ENCODE results near the gene WDFY3. TPM values are rescaled to one million over a fixed set of nuclear protein-coding genes. Genes with fewer than 3 reads are reported as not detected.

WDFY3 gene
- total and polyA plus RNA-seq, 2 of the 4 experiments (the other 2 are of a cell fraction), result 12.5 to 58.1 TPM

GRCh38 chr4:84940960-84941359 is 25.5 kb downstream of the WDFY3 start:
- in situ Hi-C loops (cut with MboI; ENCODE audit: low sequenced_read_pairs), result no loop called here
- no peak overlapping the region for H4K5ac ChIP-seq (ENCODE audit: low read depth, low read length)
- no peak overlapping the region for H2AK5ac ChIP-seq (ENCODE audit: low read depth, low read length)
- H3K27ac ChIP-seq (ENCODE audit: insufficient read depth, low read length), result no peak overlapping the region
- dilution Hi-C loops (cut with HindIII; ENCODE audit: low sequenced_read_pairs, unreplicated experiment), result no loop called here
- H2BK5ac ChIP-seq (ENCODE audit: low read depth, low read length, poor library complexity, severe bottlenecking), result no peak overlapping the region
- H3K27me3 ChIP-seq (ENCODE audit: control insufficient read depth, insufficient read depth, low read length), result no peaks in the 10 kb centered on the region
- no peaks in the 10 kb centered on the region; the same call in none of the 2 replicates for H3K9me3 ChIP-seq (ENCODE audit: control insufficient read depth, insufficient read depth, low read length)
- no peak overlapping the region for H3K4me3 ChIP-seq (ENCODE audit: insufficient read depth, low read depth, low read length)
- H3K56ac ChIP-seq (ENCODE audit: extremely low read depth, insufficient read depth, low read length), result no peak overlapping the region
- intact Hi-C loops (cut with micrococcal nuclease), result no loop called here
- ChIA-PET CTCF (no interaction called here), POLR2A (ENCODE audit: unreplicated experiment) (no interaction called here)
- H3K4me1 ChIP-seq (ENCODE audit: control insufficient read depth, insufficient read depth, low read length), result peaks cover 3% of the 10 kb centered on the region
- no peak overlapping the region for H3K14ac ChIP-seq (replicated peaks; ENCODE audit: low read depth, low read length)
- H2BK120ac ChIP-seq (ENCODE audit: low read depth, low read length), result no peak overlapping the region
- H3K4ac ChIP-seq (ENCODE audit: low read depth, low read length), result no peak overlapping the region
- TF ChIP-seq CEBPB (IDR thresholded peaks at IDR 0.05; ENCODE audit: low read depth, low read length) (no peak), MAFK (IDR thresholded peaks at IDR 0.05; ENCODE audit: low read depth, low read length) (no peak), CHD1 (IDR thresholded peaks at IDR 0.05; ENCODE audit: low read depth, low read length) (no peak), FOS (IDR thresholded peaks at IDR 0.05; ENCODE audit: low read depth, low read length) (no peak), POLR2A (IDR thresholded peaks at IDR 0.05; ENCODE audit: low read depth, low read length) (no peak), MXI1 (IDR thresholded peaks at IDR 0.05; ENCODE audit: borderline replicate concordance, low read depth, low read length) (no peak), SMC3 (IDR thresholded peaks at IDR 0.05; ENCODE audit: low read depth, low read length) (no peak), RCOR1 (IDR thresholded peaks at IDR 0.05; ENCODE audit: insufficient replicate concordance, low read length) (no peak), RAD21 (IDR thresholded peaks at IDR 0.05; ENCODE audit: low read length) (no peak), RFX5 (IDR thresholded peaks at IDR 0.05; ENCODE audit: low read depth, low read length) (no peak), MAZ (IDR thresholded peaks at IDR 0.05; ENCODE audit: borderline replicate concordance, low read depth, low read length) (no peak), BHLHE40 (IDR thresholded peaks at IDR 0.05; ENCODE audit: low read depth, low read length) (no peak), NFE2L2 (IDR thresholded peaks at IDR 0.05; ENCODE audit: low read depth, low read length) (no peak)
- TF ChIP-seq, protein P1, sequence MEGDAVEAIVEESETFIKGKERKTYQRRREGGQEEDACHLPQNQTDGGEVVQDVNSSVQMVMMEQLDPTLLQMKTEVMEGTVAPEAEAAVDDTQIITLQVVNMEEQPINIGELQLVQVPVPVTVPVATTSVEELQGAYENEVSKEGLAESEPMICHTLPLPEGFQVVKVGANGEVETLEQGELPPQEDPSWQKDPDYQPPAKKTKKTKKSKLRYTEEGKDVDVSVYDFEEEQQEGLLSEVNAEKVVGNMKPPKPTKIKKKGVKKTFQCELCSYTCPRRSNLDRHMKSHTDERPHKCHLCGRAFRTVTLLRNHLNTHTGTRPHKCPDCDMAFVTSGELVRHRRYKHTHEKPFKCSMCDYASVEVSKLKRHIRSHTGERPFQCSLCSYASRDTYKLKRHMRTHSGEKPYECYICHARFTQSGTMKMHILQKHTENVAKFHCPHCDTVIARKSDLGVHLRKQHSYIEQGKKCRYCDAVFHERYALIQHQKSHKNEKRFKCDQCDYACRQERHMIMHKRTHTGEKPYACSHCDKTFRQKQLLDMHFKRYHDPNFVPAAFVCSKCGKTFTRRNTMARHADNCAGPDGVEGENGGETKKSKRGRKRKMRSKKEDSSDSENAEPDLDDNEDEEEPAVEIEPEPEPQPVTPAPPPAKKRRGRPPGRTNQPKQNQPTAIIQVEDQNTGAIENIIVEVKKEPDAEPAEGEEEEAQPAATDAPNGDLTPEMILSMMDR (conservative IDR thresholded peaks at IDR 0.05; ENCODE audit: low read depth, low read length), result no peak
- TF ChIP-seq, protein P2, sequence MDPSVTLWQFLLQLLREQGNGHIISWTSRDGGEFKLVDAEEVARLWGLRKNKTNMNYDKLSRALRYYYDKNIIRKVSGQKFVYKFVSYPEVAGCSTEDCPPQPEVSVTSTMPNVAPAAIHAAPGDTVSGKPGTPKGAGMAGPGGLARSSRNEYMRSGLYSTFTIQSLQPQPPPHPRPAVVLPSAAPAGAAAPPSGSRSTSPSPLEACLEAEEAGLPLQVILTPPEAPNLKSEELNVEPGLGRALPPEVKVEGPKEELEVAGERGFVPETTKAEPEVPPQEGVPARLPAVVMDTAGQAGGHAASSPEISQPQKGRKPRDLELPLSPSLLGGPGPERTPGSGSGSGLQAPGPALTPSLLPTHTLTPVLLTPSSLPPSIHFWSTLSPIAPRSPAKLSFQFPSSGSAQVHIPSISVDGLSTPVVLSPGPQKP (IDR thresholded peaks at IDR 0.05; ENCODE audit: borderline replicate concordance, low read depth, low read length), result no peak
- peaks cover 20 to 46% of the 10 kb centered on the region in 2 experiments for H3K79me1 ChIP-seq (ENCODE audit: low read depth in 1 of 2, low read length in 2 of 2)
- no TSS peak for BruUV-seq (replicated peaks)
- H2AK9ac ChIP-seq (replicated peaks; ENCODE audit: low read depth, low read length, poor library complexity), result no peak overlapping the region
- H4K8ac ChIP-seq (ENCODE audit: low read depth in 2 of 2, low read length in 2 of 2), result no peak overlapping the region
- ATAC-seq (ENCODE audit: low read depth), result no peak
- no peak overlapping the region for H4K91ac ChIP-seq (ENCODE audit: insufficient read depth, low read depth, low read length)
- no peak overlapping the region for H2BK20ac ChIP-seq (ENCODE audit: low read depth, low read length)
- H3K36me3 ChIP-seq (ENCODE audit: control insufficient read depth, insufficient read depth, low read length), result peaks cover 2% of the 10 kb centered on the region; the same call in 1 of the 2 replicates
- peaks cover 17% of the 10 kb centered on the region for H4K20me1 ChIP-seq (ENCODE audit: insufficient read depth, low read length)
- H2BK15ac ChIP-seq (ENCODE audit: low read depth, low read length), result no peak overlapping the region
- no peak overlapping the region for H2AFZ ChIP-seq (replicated peaks; ENCODE audit: low read length, poor library complexity)
- no peak for DNase-seq
- no peak overlapping the region for H3K9ac ChIP-seq (ENCODE audit: low read depth, low read length)
- no peak overlapping the region for H3K4me2 ChIP-seq (ENCODE audit: low read depth, low read length)
- peaks cover 7% of the 10 kb centered on the region for H3K9me1 ChIP-seq (ENCODE audit: insufficient read depth, low read length)
- H3K23ac ChIP-seq (ENCODE audit: low read depth, low read length), result no peak overlapping the region
- no peak overlapping the region for H3K18ac ChIP-seq (ENCODE audit: low read depth, low read length)
